ENCODE data around the gene ACER1.

DNA sequence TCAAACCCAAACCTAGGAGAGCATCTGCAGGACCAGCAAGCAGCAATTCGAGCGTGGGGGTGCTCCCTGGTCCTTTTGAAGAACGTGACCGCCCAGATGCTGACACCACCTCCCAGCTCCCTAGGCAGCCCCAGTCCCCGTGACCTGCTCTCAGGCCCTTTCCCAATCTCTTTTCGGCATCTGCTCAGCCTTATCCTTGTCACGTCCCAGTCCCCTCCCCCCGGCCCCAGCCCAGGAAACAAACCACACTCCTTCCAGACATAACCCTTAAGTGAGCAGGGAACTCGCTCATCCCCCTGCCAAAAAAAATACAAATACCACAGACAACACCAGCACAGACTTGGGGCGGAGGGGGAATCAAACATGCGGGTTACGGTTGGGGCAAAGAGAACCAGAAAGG lies 57.0 kb downstream of the ACER1 start:
- TF ChIP-seq, protein P1, sequence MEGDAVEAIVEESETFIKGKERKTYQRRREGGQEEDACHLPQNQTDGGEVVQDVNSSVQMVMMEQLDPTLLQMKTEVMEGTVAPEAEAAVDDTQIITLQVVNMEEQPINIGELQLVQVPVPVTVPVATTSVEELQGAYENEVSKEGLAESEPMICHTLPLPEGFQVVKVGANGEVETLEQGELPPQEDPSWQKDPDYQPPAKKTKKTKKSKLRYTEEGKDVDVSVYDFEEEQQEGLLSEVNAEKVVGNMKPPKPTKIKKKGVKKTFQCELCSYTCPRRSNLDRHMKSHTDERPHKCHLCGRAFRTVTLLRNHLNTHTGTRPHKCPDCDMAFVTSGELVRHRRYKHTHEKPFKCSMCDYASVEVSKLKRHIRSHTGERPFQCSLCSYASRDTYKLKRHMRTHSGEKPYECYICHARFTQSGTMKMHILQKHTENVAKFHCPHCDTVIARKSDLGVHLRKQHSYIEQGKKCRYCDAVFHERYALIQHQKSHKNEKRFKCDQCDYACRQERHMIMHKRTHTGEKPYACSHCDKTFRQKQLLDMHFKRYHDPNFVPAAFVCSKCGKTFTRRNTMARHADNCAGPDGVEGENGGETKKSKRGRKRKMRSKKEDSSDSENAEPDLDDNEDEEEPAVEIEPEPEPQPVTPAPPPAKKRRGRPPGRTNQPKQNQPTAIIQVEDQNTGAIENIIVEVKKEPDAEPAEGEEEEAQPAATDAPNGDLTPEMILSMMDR (conservative IDR thresholded peaks at IDR 0.05; ENCODE audit: low read length), result no peak
- TF ChIP-seq EZH2phosphoT487 (IDR thresholded peaks at IDR 0.05; ENCODE audit: borderline replicate concordance), result no peak
